ENCODE measurements around the gene UBAP1. TPM values are rescaled to one million over a fixed set of nuclear protein-coding genes. Genes with fewer than 3 reads are reported as not detected.
"Not testable (repeated sequence)": the region's sequence is repeated elsewhere in the genome, so short reads cannot be mapped to it uniquely, and the experiment has no call there.

Gene UBAP1
- total RNA-seq: 79.0 TPM

DNA sequence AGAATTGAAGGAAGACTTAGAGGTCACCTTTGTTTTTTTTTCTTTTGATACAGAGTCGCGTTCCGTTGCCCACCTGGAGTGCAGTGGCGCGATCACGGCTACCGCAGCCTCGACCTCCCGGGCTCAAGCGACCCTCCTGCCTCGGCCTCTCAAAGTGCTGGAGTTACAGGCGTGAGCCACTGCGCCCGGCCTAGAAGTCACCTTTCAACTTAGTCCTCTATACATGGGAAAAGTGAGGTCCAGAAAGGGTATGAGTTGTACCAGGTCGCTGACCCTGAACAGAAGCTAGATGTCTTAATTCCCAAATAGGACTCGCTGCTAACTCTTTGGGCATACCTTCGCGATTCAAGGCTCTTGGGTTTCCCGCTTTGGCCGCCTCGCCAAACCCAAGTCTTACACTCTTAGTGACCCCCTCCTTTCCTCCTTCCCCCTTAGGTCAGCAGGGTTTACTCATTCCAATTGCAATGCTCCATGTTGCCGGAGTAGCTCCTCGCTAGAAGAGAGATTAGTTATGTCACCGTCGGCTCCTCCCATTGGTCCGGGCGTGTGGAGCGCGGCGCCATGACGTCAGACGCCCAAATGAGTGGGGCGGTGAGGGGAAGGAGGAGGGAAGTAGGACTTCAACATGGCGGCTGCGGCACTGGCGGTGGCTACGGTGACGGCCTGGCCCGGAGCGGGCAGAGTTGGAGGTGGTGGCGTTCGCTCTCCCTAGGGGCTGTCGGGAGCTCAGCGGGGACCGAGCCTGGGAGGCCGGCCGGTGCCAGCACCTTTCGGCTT, at the start of gene UBAP1:
Gene UBAP1 (plus strand): TSS at position 608 of the 777 bp plus-strand sequence. CDS start 41,872 bp downstream, outside the sequence.
- Histone ChIP-seq H3K27me3 (ENCODE audit: insufficient read depth, low read length) (no peaks in the 10 kb centered on the region), H3K4me3 (ENCODE audit: low read length) (peak within 1 kb of the TSS; percentile 94), H3K9me3 (ENCODE audit: low read depth, low read length) (no peaks in the 10 kb centered on the region), H3K4me1 (ENCODE audit: insufficient read depth, low read length) (peaks cover 25% of the 10 kb centered on the region)

DNA sequence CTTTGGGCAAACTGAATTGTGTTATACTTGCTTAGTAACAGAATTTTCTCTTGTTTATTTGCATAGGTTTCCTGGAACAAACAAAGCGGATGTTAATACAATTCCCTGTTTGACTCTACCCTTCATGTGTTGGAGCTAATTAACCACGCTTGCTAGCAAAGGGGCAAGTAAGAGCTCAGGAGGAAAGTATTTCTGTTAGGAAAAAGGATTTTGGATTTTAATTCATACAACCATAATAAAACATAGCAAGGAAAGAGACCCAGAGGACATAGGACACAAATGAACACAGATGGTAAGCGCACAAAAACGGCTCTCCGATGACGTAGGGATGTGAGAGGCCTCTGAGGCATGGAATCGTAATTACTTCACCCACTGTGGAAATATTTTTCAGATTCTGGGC, 47.3 kb upstream of the UBAP1 start:
- Histone ChIP-seq H3K4me3 (ENCODE audit: low read length) (no peak overlapping the region), H3K4me1 (ENCODE audit: insufficient read depth, low read length) (peaks cover 5% of the 10 kb centered on the region), H3K9me3 (ENCODE audit: low read depth, low read length) (no peaks in the 10 kb centered on the region), H3K27me3 (ENCODE audit: insufficient read depth, low read length) (no peaks in the 10 kb centered on the region)

DNA sequence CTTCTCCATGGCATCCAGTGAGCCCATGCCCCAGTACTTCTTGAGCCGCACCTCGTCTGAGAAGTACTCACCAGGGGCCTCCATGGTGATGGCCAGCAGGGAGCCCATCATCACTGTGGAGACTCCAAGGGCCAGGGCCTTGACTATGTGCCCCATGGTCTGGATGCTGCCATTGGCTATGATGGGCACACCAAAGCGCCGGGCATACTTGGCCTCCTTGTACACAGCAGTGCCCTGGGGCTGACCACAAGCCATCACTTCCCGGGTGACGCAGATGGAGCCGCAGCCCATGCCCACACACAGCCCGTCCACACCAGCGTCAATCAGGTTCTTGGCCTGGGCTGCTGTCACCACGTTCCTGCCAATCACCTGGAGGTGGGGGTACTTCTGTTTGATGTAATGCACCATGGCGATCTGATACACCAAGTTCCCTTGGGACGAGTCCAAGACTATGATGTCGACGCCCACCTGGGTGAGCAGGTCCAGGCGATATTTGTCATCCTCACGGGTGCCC, 45.4 kb upstream of the UBAP1 start:
- no peak overlapping the region for H3K4me3 ChIP-seq (ENCODE audit: low read length)
- no peaks in the 10 kb centered on the region for H3K9me3 ChIP-seq (ENCODE audit: low read depth, low read length)
- no peaks in the 10 kb centered on the region for H3K27me3 ChIP-seq (ENCODE audit: insufficient read depth, low read length)
- no peaks in the 10 kb centered on the region for H3K4me1 ChIP-seq (ENCODE audit: insufficient read depth, low read length)

DNA sequence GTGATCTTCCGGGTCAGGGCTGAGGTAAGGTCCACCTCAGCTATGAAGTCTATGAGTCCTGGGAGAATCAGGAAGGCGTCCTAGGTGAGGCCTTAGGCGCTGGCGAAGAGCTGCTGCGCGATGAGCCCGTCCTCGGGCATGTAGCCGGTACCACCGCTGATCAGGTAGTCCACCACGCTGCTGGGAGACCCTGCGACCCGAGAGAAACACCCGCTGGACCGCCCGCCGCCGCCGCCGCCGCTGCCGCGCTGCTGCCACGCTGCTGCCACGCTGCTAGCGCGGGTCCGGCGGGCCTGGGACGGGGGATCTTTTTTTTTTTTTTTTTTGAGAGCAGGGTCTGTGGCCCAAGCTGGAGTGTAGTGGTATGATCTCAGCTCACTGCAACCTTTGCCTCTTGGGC, 44.3 kb upstream of the UBAP1 start:
- Histone ChIP-seq H3K4me3 (ENCODE audit: low read length) (no peak overlapping the region), H3K9me3 (ENCODE audit: low read depth, low read length) (no peaks in the 10 kb centered on the region), H3K4me1 (ENCODE audit: insufficient read depth, low read length) (peaks cover 2% of the 10 kb centered on the region), H3K27me3 (ENCODE audit: insufficient read depth, low read length) (no peaks in the 10 kb centered on the region)

DNA sequence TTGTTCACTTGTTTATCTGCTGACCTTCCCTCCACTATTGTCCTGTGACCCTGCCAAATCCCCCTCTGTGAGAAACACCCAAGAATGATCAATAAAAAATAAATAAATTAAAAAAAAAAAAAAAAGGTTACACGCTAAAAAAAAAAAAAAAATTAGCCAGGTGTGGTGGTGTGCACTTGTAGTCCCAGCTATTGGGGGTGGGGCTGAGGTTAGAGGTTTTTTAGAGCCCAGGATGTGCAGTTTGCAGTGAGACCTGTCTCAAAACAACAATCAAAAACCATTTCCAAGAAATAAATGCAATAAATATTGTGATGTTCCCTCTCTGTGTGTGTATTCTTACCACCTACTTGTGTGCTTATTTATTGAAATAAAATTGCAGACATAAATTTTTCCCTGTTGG, 40.2 kb upstream of the UBAP1 start:
- H3K4me1 ChIP-seq (ENCODE audit: insufficient read depth, low read length): peaks cover 15% of the 10 kb centered on the region
- H3K9me3 ChIP-seq (ENCODE audit: low read depth, low read length); H3K4me3 ChIP-seq (ENCODE audit: low read length); H3K27me3 ChIP-seq (ENCODE audit: insufficient read depth, low read length): not testable (repeated sequence)

DNA sequence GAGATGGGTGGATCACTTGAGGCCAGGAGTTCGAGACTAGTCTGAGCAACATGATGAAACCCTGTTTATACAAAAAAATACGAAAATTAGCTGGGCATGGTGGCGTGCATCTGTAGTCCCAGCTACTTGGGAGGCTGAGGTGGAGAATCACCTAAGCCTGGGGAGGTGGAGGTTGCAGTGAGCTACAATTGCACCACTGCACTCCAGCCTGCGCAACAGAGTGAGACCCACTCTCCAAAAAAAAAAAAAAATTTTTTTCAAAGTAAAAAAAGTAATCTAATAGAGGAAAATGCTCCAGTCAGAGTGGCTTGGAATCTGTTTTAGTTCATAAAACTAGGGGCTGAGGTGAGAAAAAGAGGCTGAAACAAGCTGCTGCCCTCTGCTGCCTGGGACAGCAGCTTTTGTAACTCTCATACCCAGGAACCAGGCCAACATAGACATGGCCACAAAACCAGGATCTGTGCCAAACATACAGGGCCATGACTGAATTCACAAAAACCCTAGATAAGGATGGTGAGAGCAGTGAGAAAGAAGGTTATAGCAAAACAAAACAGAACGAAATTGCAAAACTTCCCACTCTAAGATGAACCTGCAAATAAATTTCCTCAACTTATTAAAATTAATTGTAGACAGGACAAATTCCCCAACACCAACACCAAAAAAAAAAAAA, 39.2 kb upstream of the UBAP1 start:
- Histone ChIP-seq H3K9me3 (ENCODE audit: low read depth, low read length) (no peaks in the 10 kb centered on the region), H3K4me1 (ENCODE audit: insufficient read depth, low read length) (peaks cover 15% of the 10 kb centered on the region), H3K4me3 (ENCODE audit: low read length) (no peak overlapping the region), H3K27me3 (ENCODE audit: insufficient read depth, low read length) (no peaks in the 10 kb centered on the region)

DNA sequence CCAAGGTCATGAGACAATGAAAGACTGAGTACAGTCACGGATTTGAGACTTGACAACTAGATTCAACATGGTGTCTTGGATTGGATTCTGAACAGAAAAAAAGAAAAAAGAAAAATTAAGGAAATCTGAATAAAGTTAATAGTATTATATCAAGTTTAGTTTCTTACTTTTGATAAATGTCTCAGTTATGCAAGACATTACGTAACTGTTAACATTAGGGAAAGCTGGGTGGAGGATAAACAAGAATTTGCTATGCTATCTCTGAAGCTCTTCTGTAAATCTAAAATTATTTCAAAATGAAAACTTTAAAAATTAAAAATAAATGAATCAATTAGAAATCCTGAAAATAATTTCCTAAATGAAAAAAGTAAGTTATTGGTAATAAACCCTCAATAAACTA, 38.0 kb upstream of the UBAP1 start:
- H3K27me3 ChIP-seq (ENCODE audit: insufficient read depth, low read length): no peaks in the 10 kb centered on the region

DNA sequence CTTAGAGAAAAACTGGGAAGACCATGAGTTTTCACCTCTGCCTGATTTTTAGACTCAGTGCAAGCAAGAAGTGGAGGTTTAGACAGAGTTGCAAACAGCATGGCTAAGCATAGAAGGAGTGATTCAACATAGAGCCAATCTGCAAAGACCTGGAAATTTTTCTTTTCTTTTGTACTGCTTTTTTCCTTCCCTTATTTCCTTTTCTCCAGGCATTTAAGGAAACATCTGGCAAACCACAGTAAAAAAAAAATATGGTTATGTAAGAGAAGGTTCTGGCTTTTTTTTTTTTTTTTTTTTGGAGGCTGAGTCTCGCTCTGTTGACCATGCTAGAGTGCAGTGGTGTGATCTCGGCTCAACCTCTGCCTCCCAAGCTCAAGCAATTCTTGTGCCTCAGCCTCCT, 35.7 kb upstream of the UBAP1 start:
- no peaks in the 10 kb centered on the region for H3K27me3 ChIP-seq (ENCODE audit: insufficient read depth, low read length)
- no peaks in the 10 kb centered on the region for H3K9me3 ChIP-seq (ENCODE audit: low read depth, low read length)
- H3K4me3 ChIP-seq (ENCODE audit: low read length): no peak overlapping the region
- peaks cover 15% of the 10 kb centered on the region for H3K4me1 ChIP-seq (ENCODE audit: insufficient read depth, low read length)

More for the DNA sequence above, 38.0 kb upstream of the UBAP1 start:
- Histone ChIP-seq H3K4me3 (ENCODE audit: low read length) (no peak overlapping the region), H3K9me3 (ENCODE audit: low read depth, low read length) (no peaks in the 10 kb centered on the region), H3K4me1 (ENCODE audit: insufficient read depth, low read length) (peaks cover 15% of the 10 kb centered on the region)

DNA sequence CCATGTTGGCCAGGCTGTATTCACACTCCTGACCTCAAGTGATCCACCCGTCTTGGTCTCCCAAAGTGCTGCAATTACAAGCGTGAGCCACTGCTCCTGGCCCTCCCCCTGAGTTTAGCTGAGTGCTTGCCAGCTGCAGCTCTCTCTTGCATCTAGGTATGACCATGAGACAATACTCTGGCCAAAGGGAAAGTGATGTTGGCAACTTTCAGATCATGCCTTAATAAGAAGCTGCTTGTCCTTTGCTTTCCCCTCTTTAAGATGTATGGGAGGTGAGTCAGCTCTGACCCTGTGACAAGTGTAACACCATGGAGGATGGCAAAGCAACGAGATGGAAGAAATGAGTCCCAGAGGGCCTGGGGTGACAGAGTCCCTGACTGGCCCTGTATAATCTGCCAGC, 33.7 kb upstream of the UBAP1 start:
- Histone ChIP-seq H3K27me3 (ENCODE audit: insufficient read depth, low read length) (no peaks in the 10 kb centered on the region), H3K4me1 (ENCODE audit: insufficient read depth, low read length) (peaks cover 9% of the 10 kb centered on the region), H3K9me3 (ENCODE audit: low read depth, low read length) (no peaks in the 10 kb centered on the region), H3K4me3 (ENCODE audit: low read length) (no peak overlapping the region)

DNA sequence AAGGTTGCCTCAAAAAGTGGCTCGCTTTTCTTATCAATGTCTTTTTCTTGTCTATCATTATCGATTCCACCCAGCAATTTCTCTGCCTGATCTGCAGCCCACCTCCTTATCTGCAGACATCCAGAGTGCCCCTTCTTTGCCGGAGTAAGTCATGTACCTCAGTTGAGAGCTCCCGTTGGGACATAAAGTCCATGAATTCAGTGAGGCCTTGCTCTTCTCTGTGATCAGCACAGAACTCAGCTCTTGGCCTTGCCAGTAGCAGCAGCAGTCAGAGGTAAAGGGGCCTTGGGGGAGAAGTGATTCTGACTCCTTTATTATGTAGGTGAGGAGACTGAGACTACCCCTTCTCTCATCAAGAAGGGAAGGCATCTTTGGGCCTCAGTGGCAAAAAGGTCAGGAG, 27.4 kb upstream of the UBAP1 start:
- Histone ChIP-seq H3K4me1 (ENCODE audit: insufficient read depth, low read length) (no peaks in the 10 kb centered on the region), H3K4me3 (ENCODE audit: low read length) (no peak overlapping the region), H3K27me3 (ENCODE audit: insufficient read depth, low read length) (no peaks in the 10 kb centered on the region), H3K9me3 (ENCODE audit: low read depth, low read length) (no peaks in the 10 kb centered on the region)

DNA sequence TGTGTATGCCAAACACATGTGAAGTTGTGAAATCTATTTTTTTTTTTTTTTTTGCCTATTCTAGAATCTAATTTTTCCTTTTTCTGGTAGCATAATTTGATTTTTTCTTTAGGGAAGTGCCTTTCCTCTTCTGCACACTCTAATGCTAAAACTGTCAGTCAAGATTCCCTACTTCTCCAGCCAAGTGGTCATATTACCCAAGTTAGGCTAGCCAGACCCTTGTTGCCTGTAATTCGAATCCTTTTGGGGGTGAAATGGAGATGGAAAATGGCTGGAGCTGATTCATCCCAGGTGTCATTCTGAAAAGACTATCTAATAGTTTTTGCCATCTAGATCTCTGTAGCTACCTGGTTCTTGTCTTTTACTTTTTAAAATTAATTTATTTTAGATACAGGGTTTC, 24.8 kb upstream of the UBAP1 start:
- no peak overlapping the region for H3K4me3 ChIP-seq (ENCODE audit: low read length)
- no peaks in the 10 kb centered on the region for H3K4me1 ChIP-seq (ENCODE audit: insufficient read depth, low read length)
- H3K27me3 ChIP-seq (ENCODE audit: insufficient read depth, low read length): no peaks in the 10 kb centered on the region
- H3K9me3 ChIP-seq (ENCODE audit: low read depth, low read length): no peaks in the 10 kb centered on the region

DNA sequence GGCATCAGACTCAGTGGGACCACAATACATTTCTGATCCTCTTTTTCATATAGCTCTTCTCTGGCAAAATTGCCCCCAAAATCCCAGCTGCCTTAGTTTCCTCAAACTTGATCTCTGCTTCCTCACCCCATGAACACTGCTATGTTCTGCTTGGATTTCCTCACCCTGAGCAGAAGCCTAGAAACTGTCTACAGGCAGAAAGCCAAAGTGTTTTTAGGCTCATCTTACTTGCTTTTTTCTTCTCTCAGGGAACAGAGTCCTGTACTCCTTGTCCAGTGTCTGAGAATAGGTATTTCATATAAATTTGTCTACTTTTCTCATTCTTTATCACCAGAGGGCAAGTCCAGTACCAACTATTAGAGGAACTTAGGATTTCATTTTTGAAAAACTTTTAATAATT, 21.5 kb upstream of the UBAP1 start:
- no peaks in the 10 kb centered on the region for H3K27me3 ChIP-seq (ENCODE audit: insufficient read depth, low read length)

DNA sequence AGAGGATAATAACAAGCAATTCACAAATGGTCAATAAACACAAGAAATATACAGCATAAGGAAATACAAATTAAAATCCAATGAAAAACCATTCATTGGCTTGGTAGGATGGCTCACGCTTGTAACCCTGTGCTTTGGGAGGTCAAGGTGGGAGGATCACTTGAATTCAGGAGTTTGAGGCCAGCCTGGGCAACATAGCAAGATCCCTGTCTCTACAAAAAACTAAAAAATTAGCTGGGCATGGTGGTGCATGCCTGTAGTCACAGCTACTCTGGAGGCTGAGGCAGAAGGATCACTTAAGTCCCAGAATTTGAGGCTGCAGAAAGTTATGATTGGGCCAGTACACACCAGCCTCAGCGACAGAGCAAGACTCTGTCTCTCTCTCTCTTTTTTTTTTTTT, 20.9 kb upstream of the UBAP1 start:
- no peak overlapping the region for H3K4me3 ChIP-seq (ENCODE audit: low read length)
- H3K4me1 ChIP-seq (ENCODE audit: insufficient read depth, low read length): no peaks in the 10 kb centered on the region
- no peaks in the 10 kb centered on the region for H3K27me3 ChIP-seq (ENCODE audit: insufficient read depth, low read length)
- no peaks in the 10 kb centered on the region for H3K9me3 ChIP-seq (ENCODE audit: low read depth, low read length)

More for the DNA sequence above, 21.5 kb upstream of the UBAP1 start:
- no peak overlapping the region for H3K4me3 ChIP-seq (ENCODE audit: low read length)
- no peaks in the 10 kb centered on the region for H3K9me3 ChIP-seq (ENCODE audit: low read depth, low read length)
- no peaks in the 10 kb centered on the region for H3K4me1 ChIP-seq (ENCODE audit: insufficient read depth, low read length)

DNA sequence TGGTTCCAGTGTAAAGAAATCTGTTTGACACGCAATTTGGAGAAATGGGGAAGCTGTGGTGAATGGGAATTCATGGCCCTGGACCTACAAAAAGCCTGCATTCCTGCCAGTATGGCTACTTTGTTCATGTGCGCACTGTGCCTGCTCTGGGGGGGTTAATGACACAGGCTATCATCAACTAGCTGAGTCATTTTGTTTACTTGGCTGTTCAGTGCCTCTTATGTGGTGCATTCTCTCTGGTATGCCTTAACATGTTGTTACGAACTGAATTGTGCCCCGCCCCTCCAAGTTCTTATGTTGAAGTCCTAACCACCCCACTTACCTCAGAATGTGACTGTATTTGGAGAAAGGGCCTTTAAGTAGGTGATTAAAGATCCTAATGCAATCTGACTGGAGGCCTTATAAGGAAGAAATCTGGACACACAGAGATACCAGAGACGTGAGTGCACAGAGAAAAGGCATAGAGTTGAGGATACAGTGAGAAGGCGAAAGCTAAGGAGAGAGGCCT, 20.4 kb upstream of the UBAP1 start:
- H3K9me3 ChIP-seq (ENCODE audit: low read depth, low read length): no peaks in the 10 kb centered on the region
- H3K4me3 ChIP-seq (ENCODE audit: low read length): no peak overlapping the region

DNA sequence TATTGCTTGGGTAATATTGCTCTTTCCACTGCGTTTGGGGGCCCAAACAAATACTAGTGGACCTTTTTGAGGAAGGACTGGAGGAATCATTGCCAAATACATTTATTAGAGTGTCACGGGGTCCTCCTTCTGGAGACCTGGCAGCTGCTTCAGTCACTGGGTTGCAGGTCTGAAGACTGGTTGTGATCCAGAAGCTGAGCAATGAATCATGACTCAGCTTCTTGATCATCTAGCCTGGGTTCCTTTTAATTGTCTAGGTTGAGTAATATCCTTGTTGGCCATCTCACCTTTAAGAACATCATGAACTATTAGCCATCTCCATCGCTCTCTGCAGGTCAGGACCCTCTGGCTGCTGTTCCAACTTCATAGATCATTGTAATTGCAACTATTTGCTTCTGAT, 15.4 kb upstream of the UBAP1 start:
- Histone ChIP-seq H3K27me3 (ENCODE audit: insufficient read depth, low read length) (no peaks in the 10 kb centered on the region), H3K4me3 (ENCODE audit: low read length) (no peak overlapping the region), H3K4me1 (ENCODE audit: insufficient read depth, low read length) (peaks cover 8% of the 10 kb centered on the region), H3K9me3 (ENCODE audit: low read depth, low read length) (no peaks in the 10 kb centered on the region)

More for the DNA sequence above, 20.4 kb upstream of the UBAP1 start:
- Histone ChIP-seq H3K27me3 (ENCODE audit: insufficient read depth, low read length) (no peaks in the 10 kb centered on the region), H3K4me1 (ENCODE audit: insufficient read depth, low read length) (peaks cover 2% of the 10 kb centered on the region)
